Measurements from ENCODE around the gene CCN5.

GRCh38 chr20:44756956-44757355 lies 41.8 kb downstream of the CCN5 start:
- TF ChIP-seq CTCF (conservative IDR thresholded peaks at IDR 0.05 in 1 of 2, IDR thresholded peaks at IDR 0.05 in 1 of 2; ENCODE audit: extremely low read depth in 1 of 2, insufficient read depth in 1 of 2, low read depth in 1 of 2, low read length in 2 of 2) (no peak), EZH2 (IDR thresholded peaks at IDR 0.05; ENCODE audit: borderline replicate concordance, low read length) (no peak)
